ENCODE results near the gene TMEFF2.

TMEFF2 gene

DNA sequence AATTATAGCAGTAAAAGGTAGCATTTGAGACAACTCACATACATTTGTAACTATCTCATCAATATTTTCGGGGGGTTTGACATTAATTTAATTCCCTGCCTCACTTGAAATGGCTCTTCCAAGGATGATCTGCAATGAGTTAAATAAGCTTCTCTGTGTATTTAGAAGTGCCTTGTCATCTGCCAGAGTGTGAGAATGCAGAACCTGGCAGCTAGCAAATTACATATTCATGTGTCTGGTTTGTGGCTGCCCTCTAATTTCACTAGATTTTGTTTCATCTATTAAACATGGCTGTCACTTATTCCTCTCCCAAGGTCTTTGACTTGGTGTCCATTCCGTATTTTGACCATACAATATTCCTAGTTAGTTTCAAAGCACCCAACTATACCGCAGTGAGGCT is 189.5 kb downstream of the TMEFF2 start:
- Histone ChIP-seq H3K4me1 (ENCODE audit: control insufficient read depth, insufficient read depth, low read length) (no peaks in the 10 kb centered on the region), H3K36me3 (ENCODE audit: control insufficient read depth, insufficient read depth, low read length) (no peaks in the 10 kb centered on the region), H3K9me3 (ENCODE audit: control insufficient read depth, insufficient read depth, low read length) (no peaks in the 10 kb centered on the region), H3K27me3 (ENCODE audit: control insufficient read depth, insufficient read depth, low read length) (no peaks in the 10 kb centered on the region), H3K4me3 (ENCODE audit: low read depth, low read length) (no peak overlapping the region), H3K9ac (ENCODE audit: low read depth, low read length) (no peak overlapping the region)

DNA sequence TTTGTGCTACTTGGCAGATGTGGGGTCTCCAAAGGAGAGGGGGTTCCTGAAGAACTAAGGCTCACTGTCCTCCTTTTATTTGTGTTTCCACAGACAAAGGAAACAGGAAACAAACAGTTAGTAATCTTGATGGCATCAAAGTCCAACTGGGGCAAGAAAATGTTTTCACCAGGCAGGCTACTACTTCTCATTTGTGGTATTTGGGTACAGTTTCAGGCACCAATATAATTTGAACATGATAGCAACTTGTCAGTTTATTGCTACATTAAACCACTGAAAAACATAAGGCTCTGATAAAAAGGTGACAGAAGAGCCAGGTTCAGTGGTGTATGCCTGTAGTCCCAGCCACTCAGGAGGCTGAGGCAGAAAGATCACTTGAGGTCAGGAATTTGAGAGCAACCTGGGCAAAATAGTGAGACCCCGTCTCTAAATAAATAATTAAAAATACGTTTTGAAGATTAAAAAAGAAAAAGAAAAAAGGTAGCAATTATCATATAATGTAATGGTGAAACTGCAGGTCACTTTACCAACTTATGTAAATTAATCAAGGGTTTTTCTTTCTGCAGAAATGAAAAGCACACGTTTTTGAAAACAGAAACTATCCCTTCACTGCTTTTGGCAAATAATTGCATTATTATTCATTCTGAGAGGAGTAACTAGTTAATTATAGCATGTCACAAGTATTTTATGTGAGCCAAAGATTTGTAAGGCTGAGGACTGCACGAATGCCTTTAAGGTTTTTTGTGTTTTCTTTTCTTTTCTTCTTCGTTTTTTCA is 190.4 kb downstream of the TMEFF2 start:
- no peaks in the 10 kb centered on the region for H3K4me1 ChIP-seq (ENCODE audit: control insufficient read depth, insufficient read depth, low read length)
- H3K27me3 ChIP-seq (ENCODE audit: control insufficient read depth, insufficient read depth, low read length), result no peaks in the 10 kb centered on the region
- H3K4me3 ChIP-seq (ENCODE audit: low read depth, low read length), result no peak overlapping the region
- no peak overlapping the region for H3K9ac ChIP-seq (ENCODE audit: low read depth, low read length)
- no peaks in the 10 kb centered on the region for H3K9me3 ChIP-seq (ENCODE audit: control insufficient read depth, insufficient read depth, low read length)
- no peaks in the 10 kb centered on the region for H3K36me3 ChIP-seq (ENCODE audit: control insufficient read depth, insufficient read depth, low read length)

DNA sequence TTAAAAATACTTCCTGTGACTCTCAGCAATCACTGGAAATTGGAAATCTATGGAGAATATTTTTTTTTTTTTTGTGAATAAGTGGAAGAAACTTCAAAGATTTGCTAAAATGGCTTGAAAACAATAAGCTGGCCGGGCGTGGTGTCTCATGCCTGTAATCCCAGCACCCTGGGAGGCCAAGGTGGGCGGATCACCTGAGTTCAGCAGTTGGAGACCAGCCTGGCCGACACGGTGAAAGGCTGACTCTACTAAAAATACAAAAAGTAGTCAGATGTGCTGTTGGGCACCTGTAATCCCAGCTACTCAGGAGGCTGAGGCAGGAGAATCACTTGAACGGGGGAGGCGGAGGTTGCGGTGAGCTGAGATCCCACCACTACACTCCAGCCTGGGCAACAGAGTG is 192.3 kb downstream of the TMEFF2 start:
- Histone ChIP-seq H3K4me1 (ENCODE audit: control insufficient read depth, insufficient read depth, low read length) (no peaks in the 10 kb centered on the region), H3K27me3 (ENCODE audit: control insufficient read depth, insufficient read depth, low read length) (no peaks in the 10 kb centered on the region), H3K9me3 (ENCODE audit: control insufficient read depth, insufficient read depth, low read length) (no peaks in the 10 kb centered on the region), H3K36me3 (ENCODE audit: control insufficient read depth, insufficient read depth, low read length) (no peaks in the 10 kb centered on the region), H3K9ac (ENCODE audit: low read depth, low read length) (no peak overlapping the region), H3K4me3 (ENCODE audit: low read depth, low read length) (no peak overlapping the region)

GRCh38 chr2:192000196-192000980 is 194.3 kb downstream of the TMEFF2 start:
- Histone ChIP-seq H3K9ac (ENCODE audit: low read depth, low read length) (no peak overlapping the region), H3K4me3 (ENCODE audit: low read depth, low read length) (no peak overlapping the region), H3K9me3 (ENCODE audit: control insufficient read depth, insufficient read depth, low read length) (no peaks in the 10 kb centered on the region), H3K4me1 (ENCODE audit: control insufficient read depth, insufficient read depth, low read length) (no peaks in the 10 kb centered on the region), H3K36me3 (ENCODE audit: control insufficient read depth, insufficient read depth, low read length) (no peaks in the 10 kb centered on the region), H3K27me3 (ENCODE audit: control insufficient read depth, insufficient read depth, low read length) (no peaks in the 10 kb centered on the region)

DNA sequence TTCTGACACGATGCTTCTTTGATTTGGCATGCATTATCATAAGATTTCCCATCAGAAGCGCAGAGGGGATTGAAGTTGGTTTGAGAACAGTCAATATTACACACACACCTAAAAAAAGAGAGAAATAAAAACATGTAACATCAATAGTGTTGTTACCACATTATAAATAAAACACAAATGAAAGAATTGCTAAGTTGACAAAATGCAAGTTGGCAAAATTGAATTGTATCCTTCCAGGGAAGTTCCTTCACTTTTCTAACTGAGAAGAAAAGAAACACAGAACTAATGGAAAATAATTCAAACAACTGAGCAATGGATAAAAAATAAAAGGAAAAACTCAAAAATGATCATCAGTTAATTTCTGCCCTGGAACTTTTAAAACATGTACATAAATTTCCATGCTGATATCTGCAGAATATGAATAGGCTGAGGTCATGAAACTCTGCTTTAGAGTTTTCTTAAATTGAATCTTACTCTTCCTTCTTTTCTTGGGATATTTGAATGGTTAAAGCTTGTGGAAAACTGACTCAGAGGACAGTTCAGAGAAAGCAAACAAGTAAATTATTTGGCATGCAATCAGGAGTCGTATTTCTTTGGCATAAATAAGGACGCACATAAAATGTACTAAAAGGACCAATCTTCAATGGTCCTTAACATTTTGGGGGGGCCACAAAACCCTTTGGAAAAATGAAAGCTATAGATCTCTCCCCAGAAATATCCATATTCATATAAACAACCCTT is 195.5 kb downstream of the TMEFF2 start:
- H3K9ac ChIP-seq (ENCODE audit: low read depth, low read length), result no peak overlapping the region
- H3K4me1 ChIP-seq (ENCODE audit: control insufficient read depth, insufficient read depth, low read length), result peaks cover 5% of the 10 kb centered on the region
- H3K9me3 ChIP-seq (ENCODE audit: control insufficient read depth, insufficient read depth, low read length), result no peaks in the 10 kb centered on the region
- no peaks in the 10 kb centered on the region for H3K27me3 ChIP-seq (ENCODE audit: control insufficient read depth, insufficient read depth, low read length)
- no peak overlapping the region for H3K4me3 ChIP-seq (ENCODE audit: low read depth, low read length)
- no peaks in the 10 kb centered on the region for H3K36me3 ChIP-seq (ENCODE audit: control insufficient read depth, insufficient read depth, low read length)

DNA sequence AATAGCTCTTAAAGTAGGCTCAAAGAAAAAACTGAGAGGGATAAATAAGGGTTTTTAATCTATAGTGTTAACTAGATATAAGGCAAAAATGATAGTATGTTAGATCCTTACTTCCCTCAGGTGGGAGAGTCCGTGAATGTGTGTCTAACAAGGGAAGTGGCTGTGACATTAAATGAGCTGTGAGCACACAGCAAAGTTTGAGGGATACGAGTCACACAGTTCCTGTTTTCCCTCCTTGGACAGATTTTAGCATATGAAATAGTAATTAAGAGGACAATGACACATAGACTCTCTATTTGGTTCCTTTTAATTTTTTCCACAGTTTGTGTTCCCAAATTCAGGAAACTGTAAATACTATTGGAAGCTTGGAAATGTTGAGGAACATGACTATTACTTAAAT is 199.4 kb downstream of the TMEFF2 start:
- Histone ChIP-seq H3K4me1 (ENCODE audit: control insufficient read depth, insufficient read depth, low read length) (peaks cover 5% of the 10 kb centered on the region), H3K4me3 (ENCODE audit: low read depth, low read length) (no peak overlapping the region), H3K27me3 (ENCODE audit: control insufficient read depth, insufficient read depth, low read length) (no peaks in the 10 kb centered on the region), H3K9ac (ENCODE audit: low read depth, low read length) (no peak overlapping the region), H3K36me3 (ENCODE audit: control insufficient read depth, insufficient read depth, low read length) (no peaks in the 10 kb centered on the region), H3K9me3 (ENCODE audit: control insufficient read depth, insufficient read depth, low read length) (no peaks in the 10 kb centered on the region)

- Histone ChIP-seq H3K9ac (ENCODE audit: low read depth, low read length) (no peak overlapping the region), H3K9me3 (ENCODE audit: control insufficient read depth, insufficient read depth, low read length) (no peaks in the 10 kb centered on the region), H3K36me3 (ENCODE audit: control insufficient read depth, insufficient read depth, low read length) (no peaks in the 10 kb centered on the region)
Measured at GRCh38 chr2:191994749-191995148, 200.0 kb downstream of the TMEFF2 start.

GRCh38 chr2:191991442-191991841 is 203.3 kb downstream of the TMEFF2 start:
- no peaks in the 10 kb centered on the region for H3K9me3 ChIP-seq (ENCODE audit: control insufficient read depth, insufficient read depth, low read length)

More at GRCh38 chr2:191994749-191995148, 200.0 kb downstream of the TMEFF2 start:
- H3K27me3 ChIP-seq (ENCODE audit: control insufficient read depth, insufficient read depth, low read length), result no peaks in the 10 kb centered on the region
- H3K4me3 ChIP-seq (ENCODE audit: low read depth, low read length), result no peak overlapping the region
- peaks cover 5% of the 10 kb centered on the region for H3K4me1 ChIP-seq (ENCODE audit: control insufficient read depth, insufficient read depth, low read length)

DNA sequence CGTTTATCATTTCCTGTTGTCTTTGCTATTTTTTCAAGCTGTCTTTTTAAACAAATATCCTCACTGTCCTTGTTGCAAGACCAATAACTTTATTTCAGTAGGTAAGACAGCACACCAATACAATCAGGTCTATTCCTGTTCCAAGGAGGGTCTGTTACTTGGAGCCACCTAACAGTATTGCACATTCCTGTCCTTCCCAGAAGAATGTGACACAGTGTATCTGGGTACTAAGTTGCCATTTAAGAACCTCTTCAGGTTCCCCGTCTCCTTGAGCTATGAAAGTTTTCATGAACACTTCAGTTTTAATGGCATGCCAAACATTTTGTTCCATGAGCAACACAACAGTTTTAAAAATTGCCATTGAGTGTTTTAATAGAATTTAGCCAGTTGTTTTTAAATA is 209.0 kb downstream of the TMEFF2 start:
- H3K9me3 ChIP-seq (ENCODE audit: control insufficient read depth, insufficient read depth, low read length), result no peaks in the 10 kb centered on the region
- no peaks in the 10 kb centered on the region for H3K27me3 ChIP-seq (ENCODE audit: control insufficient read depth, insufficient read depth, low read length)
- no peaks in the 10 kb centered on the region for H3K36me3 ChIP-seq (ENCODE audit: control insufficient read depth, insufficient read depth, low read length)
- no peak overlapping the region for H3K4me3 ChIP-seq (ENCODE audit: low read depth, low read length)
- H3K4me1 ChIP-seq (ENCODE audit: control insufficient read depth, insufficient read depth, low read length), result no peaks in the 10 kb centered on the region
- no peak overlapping the region for H3K9ac ChIP-seq (ENCODE audit: low read depth, low read length)

More at GRCh38 chr2:191991442-191991841, 203.3 kb downstream of the TMEFF2 start:
- no peaks in the 10 kb centered on the region for H3K27me3 ChIP-seq (ENCODE audit: control insufficient read depth, insufficient read depth, low read length)
- H3K4me1 ChIP-seq (ENCODE audit: control insufficient read depth, insufficient read depth, low read length), result peaks cover 5% of the 10 kb centered on the region
- H3K36me3 ChIP-seq (ENCODE audit: control insufficient read depth, insufficient read depth, low read length), result no peaks in the 10 kb centered on the region
- no peak overlapping the region for H3K9ac ChIP-seq (ENCODE audit: low read depth, low read length)
- H3K4me3 ChIP-seq (ENCODE audit: low read depth, low read length), result no peak overlapping the region

- H3K9me3 ChIP-seq (ENCODE audit: control insufficient read depth, insufficient read depth, low read length), result no peaks in the 10 kb centered on the region
- no peak overlapping the region for H3K9ac ChIP-seq (ENCODE audit: low read depth, low read length)
- no peaks in the 10 kb centered on the region for H3K36me3 ChIP-seq (ENCODE audit: control insufficient read depth, insufficient read depth, low read length)
- H3K4me3 ChIP-seq (ENCODE audit: low read depth, low read length), result no peak overlapping the region
- peaks cover 11% of the 10 kb centered on the region for H3K4me1 ChIP-seq (ENCODE audit: control insufficient read depth, insufficient read depth, low read length)
- no peaks in the 10 kb centered on the region for H3K27me3 ChIP-seq (ENCODE audit: control insufficient read depth, insufficient read depth, low read length)
Measured at GRCh38 chr2:191983591-191983990, 211.1 kb downstream of the TMEFF2 start.

- Histone ChIP-seq H3K4me3 (ENCODE audit: low read depth, low read length) (no peak overlapping the region), H3K27me3 (ENCODE audit: control insufficient read depth, insufficient read depth, low read length) (no peaks in the 10 kb centered on the region), H3K9me3 (ENCODE audit: control insufficient read depth, insufficient read depth, low read length) (no peaks in the 10 kb centered on the region), H3K4me1 (ENCODE audit: control insufficient read depth, insufficient read depth, low read length) (peaks cover 15% of the 10 kb centered on the region), H3K9ac (ENCODE audit: low read depth, low read length) (no peak overlapping the region), H3K36me3 (ENCODE audit: control insufficient read depth, insufficient read depth, low read length) (no peaks in the 10 kb centered on the region)
Measured at GRCh38 chr2:191983186-191983585, 211.5 kb downstream of the TMEFF2 start.

All from iPS-15b (cell line).